Fibroblast of peridontal ligament (primary cell): ENCODE data around the gene KCTD18.

Source experiments
- DNase-seq: peaks from one replicate; pipeline ENCODE4 v3.0.0-alpha.2; 2010; ENCODE audit errors: extremely low read depth

The KCTD18 gene

GRCh38 chr2:200455958-200456421 lies 53.9 kb downstream of the KCTD18 start:
- DNase-seq = no peak

- DNase-seq = peak; percentile 38
Measured at GRCh38 chr2:200454927-200455801, 54.7 kb downstream of the KCTD18 start.

GRCh38 chr2:200453853-200454534 lies 55.9 kb downstream of the KCTD18 start:
- DNase-seq = no peak

- DNase-seq = no peak
Measured at GRCh38 chr2:200453142-200453852, 56.6 kb downstream of the KCTD18 start.

GRCh38 chr2:200452377-200452776 lies 57.5 kb downstream of the KCTD18 start:
- DNase-seq = no peak

GRCh38 chr2:200451511-200451910 lies 58.4 kb downstream of the KCTD18 start:
- DNase-seq = no peak

GRCh38 chr2:200450288-200450687 lies 59.6 kb downstream of the KCTD18 start:
- no peak for DNase-seq

GRCh38 chr2:200449149-200449548 lies 60.7 kb downstream of the KCTD18 start:
- no peak for DNase-seq

GRCh38 chr2:200448455-200448854 lies 61.4 kb downstream of the KCTD18 start:
- DNase-seq = no peak

GRCh38 chr2:200447139-200447855 lies 62.6 kb downstream of the KCTD18 start:
- DNase-seq = peak; percentile 71

GRCh38 chr2:200446612-200447011 lies 63.3 kb downstream of the KCTD18 start:
- DNase-seq = no peak

GRCh38 chr2:200445284-200445683 lies 64.6 kb downstream of the KCTD18 start:
- no peak for DNase-seq

GRCh38 chr2:200444530-200444929 lies 65.3 kb downstream of the KCTD18 start:
- no peak for DNase-seq

- peak; percentile 26 for DNase-seq
Measured at GRCh38 chr2:200443916-200444315, 66.0 kb downstream of the KCTD18 start.

- DNase-seq = no peak
Measured at GRCh38 chr2:200443376-200443775, 66.5 kb downstream of the KCTD18 start.

- peak; percentile 85 for DNase-seq
Measured at GRCh38 chr2:200442471-200442870, 67.4 kb downstream of the KCTD18 start.

GRCh38 chr2:200439981-200440380 lies 69.9 kb downstream of the KCTD18 start:
- DNase-seq = no peak
